H1 (cell line): ENCODE data around the gene SLK. TPM values are rescaled to one million over a fixed set of nuclear protein-coding genes. Genes with fewer than 3 reads are reported as not detected.

Experiments
- CTCF ChIA-PET: fragments of 300-600 bp; sonication (Branson Sonifier 250); formaldehyde crosslinking; loops from one replicate; lab custom pipeline; 2021; ENCODE audit not compliant: partially characterized antibody; lab: Charles Lee
- POLR2A ChIA-PET: fragments of 300-600 bp; sonication (Branson Sonifier 250); formaldehyde crosslinking; loops from one replicate; lab custom pipeline; 2021; ENCODE audit warnings: inconsistent platforms; ENCODE audit not compliant: partially characterized antibody; lab: Charles Lee
- DNase-seq, 2 experiments: peaks; one replicate each; pipeline versions ENCODE4 v3.0.0 to v3.0.0-alpha.2; 2010 to 2022; ENCODE audit warnings: low spot score in 2 of 2, low read depth in 1 of 2, mixed read lengths in 1 of 2
- FAIRE-seq: peaks from 2 replicates; lab custom pipeline; 2011; peaks lifted over from hg19 to GRCh38; lab: Jason Lieb, UNC
- H2AFZ ChIP-seq: 2 replicates; pipeline ENCODE4 v1.8.1; 2012; ENCODE audit warnings: low read length, inconsistent platforms
- H2AK5ac ChIP-seq: 2 replicates; pipeline ENCODE4 v1.6.1; 2013; ENCODE audit warnings: low read depth, low read length
- H2BK120ac ChIP-seq: replicated peaks from 2 replicates; pipeline ENCODE3; 2013; ENCODE audit warnings: low read depth, low read length, inconsistent platforms
- H2BK12ac ChIP-seq: 2 replicates; pipeline ENCODE4 v1.6.1; 2013; ENCODE audit warnings: low read depth, low read length
- H2BK15ac ChIP-seq: 2 replicates; pipeline ENCODE4 v1.6.1; 2013; ENCODE audit warnings: low read length
- H2BK20ac ChIP-seq: 2 replicates; pipeline ENCODE4 v1.6.1; 2013; ENCODE audit warnings: low read length
- H2BK5ac ChIP-seq: 2 replicates; pipeline ENCODE4 v1.6.1; 2013; ENCODE audit warnings: low read depth, low read length
- H3K14ac ChIP-seq: 2 replicates; pipeline ENCODE4 v1.6.1; 2013; ENCODE audit warnings: inconsistent platforms; ENCODE audit not compliant: insufficient read length
- H3K18ac ChIP-seq: 2 replicates; pipeline ENCODE4 v1.6.1; 2013; ENCODE audit warnings: low read length; ENCODE audit errors: extremely low read depth
- H3K23ac ChIP-seq: 2 replicates; pipeline ENCODE4 v1.6.1; 2013; ENCODE audit warnings: inconsistent platforms; ENCODE audit not compliant: insufficient read length
- H3K23me2 ChIP-seq: 2 replicates; pipeline ENCODE4 v1.6.1; 2013; ENCODE audit warnings: low read depth, low read length
- H3K27ac ChIP-seq: 2 replicates; pipeline ENCODE4 v1.6.1; 2011; ENCODE audit warnings: low read depth, low read length, inconsistent platforms
- H3K27me3 ChIP-seq, 4 experiments: replicated peaks in 1 of 4; 1 replicate in 1 of 4; 2 replicates in 3 of 4; pipeline versions ENCODE4 v1.6.1 to v1.8.1; 2011 to 2013; ENCODE audit warnings: low read length in 3 of 4, mild to moderate bottlenecking in 3 of 4, inconsistent platforms in 2 of 4, mixed read lengths in 2 of 4, moderate library complexity in 1 of 4; ENCODE audit not compliant: control insufficient read depth in 3 of 4, insufficient read depth in 3 of 4; ENCODE audit errors: extremely low read depth in 1 of 4
- H3K36me3 ChIP-seq, 4 experiments: 2 replicates each; pipeline versions ENCODE4 v1.6.1 to v1.8.1; 2011 to 2013; ENCODE audit warnings: mild to moderate bottlenecking in 4 of 4, low read length in 3 of 4, moderate library complexity in 2 of 4, control low read depth in 1 of 4, inconsistent platforms in 1 of 4; ENCODE audit not compliant: insufficient read depth in 4 of 4, control insufficient read depth in 2 of 4
- H3K4ac ChIP-seq: replicated peaks from 2 replicates; pipeline ENCODE3; 2013; ENCODE audit warnings: low read length, low read depth, mixed read lengths, inconsistent platforms; ENCODE audit not compliant: insufficient read length
- H3K4me1 ChIP-seq, 4 experiments: replicated peaks in 1 of 4; 1 replicate in 1 of 4; 2 replicates in 3 of 4; pipeline versions ENCODE4 v1.6.1 to v1.8.1; 2011 to 2013; ENCODE audit warnings: low read length in 3 of 4, inconsistent platforms in 2 of 4, mixed read lengths in 1 of 4; ENCODE audit not compliant: insufficient read depth in 4 of 4, control insufficient read depth in 3 of 4
- H3K4me2 ChIP-seq, 2 experiments: 2 replicates each; pipeline versions ENCODE4 v1.6.1 to v1.8.1; 2011 to 2013; ENCODE audit warnings: low read depth in 2 of 2, low read length in 2 of 2, control low read depth in 1 of 2, inconsistent platforms in 1 of 2, mild to moderate bottlenecking in 1 of 2; ENCODE audit not compliant: insufficient read depth in 1 of 2
- H3K4me3 ChIP-seq, 4 experiments: fragments of 200-600, 300-600 bp in 1 of 4; sonication (generic), shearing (Covaris generic), sonication (Bioruptor Twin) in 1 of 4; 2 replicates each; pipeline versions ENCODE4 v1.5.1 to v1.8.1; 2011 to 2016; ENCODE audit warnings: low read length in 4 of 4, low read depth in 3 of 4, control low read depth in 2 of 4, inconsistent platforms in 2 of 4, mild to moderate bottlenecking in 2 of 4, mixed read lengths in 1 of 4, moderate library complexity in 1 of 4; ENCODE audit not compliant: insufficient read depth in 2 of 4; ENCODE audit errors: extremely low read depth in 1 of 4
- H3K56ac ChIP-seq: replicated peaks from 2 replicates; pipeline ENCODE3; 2013; ENCODE audit warnings: low read depth, mild to moderate bottlenecking, mixed read lengths, low read length, inconsistent platforms; ENCODE audit not compliant: insufficient read length
- H3K79me1 ChIP-seq: 2 replicates; pipeline ENCODE4 v1.6.1; 2013; ENCODE audit warnings: low read depth, low read length, control low read depth
- H3K79me2 ChIP-seq, 2 experiments: 2 replicates each; pipeline versions ENCODE4 v1.6.1 to v1.8.1; 2012 to 2013; ENCODE audit warnings: low read length in 2 of 2, mild to moderate bottlenecking in 2 of 2, inconsistent platforms in 1 of 2; ENCODE audit not compliant: insufficient read depth in 2 of 2, control insufficient read depth in 1 of 2
- H3K9ac ChIP-seq, 4 experiments: replicated peaks in 1 of 4; 1 replicate in 1 of 4; 2 replicates in 3 of 4; pipeline versions ENCODE4 v1.6.1 to v1.8.1; 2011 to 2013; ENCODE audit warnings: low read depth in 3 of 4, low read length in 3 of 4, control low read depth in 2 of 4, mild to moderate bottlenecking in 2 of 4, moderate library complexity in 2 of 4, inconsistent platforms in 1 of 4; ENCODE audit errors: extremely low read depth in 1 of 4
- H3K9me3 ChIP-seq, 2 experiments: 2 replicates each; pipeline versions ENCODE4 v1.6.1 to v1.8.1; 2012 to 2013; ENCODE audit warnings: mild to moderate bottlenecking in 2 of 2, moderate library complexity in 2 of 2, control low read depth in 1 of 2, inconsistent platforms in 1 of 2, low read depth in 1 of 2, low read length in 1 of 2, mixed read lengths in 1 of 2; ENCODE audit not compliant: insufficient read depth in 2 of 2
- H4K20me1 ChIP-seq, 2 experiments: replicated peaks in 1 of 2; 2 replicates each; pipeline versions ENCODE3 to v1.8.1; 2011 to 2013; ENCODE audit warnings: inconsistent platforms in 2 of 2, low read length in 2 of 2, mild to moderate bottlenecking in 1 of 2; ENCODE audit not compliant: insufficient read depth in 2 of 2, control insufficient read depth in 1 of 2
- H4K5ac ChIP-seq: 2 replicates; pipeline ENCODE4 v1.6.1; 2013; ENCODE audit warnings: low read length, low read depth, mixed read lengths, inconsistent platforms; ENCODE audit not compliant: insufficient read length
- H4K8ac ChIP-seq: 2 replicates; pipeline ENCODE4 v1.8.0; 2013; ENCODE audit warnings: mild to moderate bottlenecking, moderate library complexity, low read length, inconsistent platforms; ENCODE audit not compliant: insufficient read depth; ENCODE audit errors: extremely low read depth
- H4K91ac ChIP-seq: replicated peaks from 2 replicates; pipeline ENCODE3; 2013; ENCODE audit warnings: low read length, mixed read lengths, inconsistent platforms; ENCODE audit not compliant: insufficient read length
- ASH2L ChIP-seq: fragments of 200-600, 300-600 bp; sonication (generic); IDR thresholded peaks from one replicate; pipeline ENCODE4 v1.7.1; 2017; ENCODE audit warnings: low read length
- ATF3 ChIP-seq: IDR thresholded peaks from 2 replicates; pipeline ENCODE4 v1.6.1; 2011; ENCODE audit warnings: low read depth, mild to moderate bottlenecking, low read length; ENCODE audit not compliant: insufficient read depth
- BRCA1 ChIP-seq: IDR thresholded peaks from 2 replicates; pipeline ENCODE4 v1.6.1; 2012; ENCODE audit warnings: low read depth, low read length, improper control_type of control experiment
- CBX5 ChIP-seq: fragments of 300-800, 300-1000 bp; sonication (generic); IDR thresholded peaks from 2 replicates; pipeline ENCODE4 v1.7.1; 2016; ENCODE audit warnings: antibody characterized with exemption, low read length, low read depth
- CEBPB ChIP-seq: IDR thresholded peaks from 2 replicates; pipeline ENCODE4 v1.6.1; 2012; ENCODE audit warnings: low read depth, low read length
- EZH2 ChIP-seq: fragments of 200-600 bp; sonication (generic); IDR thresholded peaks from 2 replicates; pipeline ENCODE4 v1.7.1; 2012; ENCODE audit warnings: low read depth, mild to moderate bottlenecking, moderate library complexity, low read length, inconsistent platforms; ENCODE audit not compliant: severe bottlenecking
- GTF2F1 ChIP-seq: IDR thresholded peaks from 2 replicates; pipeline ENCODE4 v1.6.1; 2012; ENCODE audit warnings: low read depth, low read length, improper control_type of control experiment, borderline replicate concordance
- JUN ChIP-seq: IDR thresholded peaks from 2 replicates; pipeline ENCODE4 v1.6.1; 2011; ENCODE audit warnings: low read depth, mild to moderate bottlenecking, improper control_type of control experiment, low read length
- KDM4A ChIP-seq: IDR thresholded peaks from one replicate; pipeline ENCODE4 v1.7.1; 2012; ENCODE audit warnings: low read depth, mild to moderate bottlenecking, moderate library complexity, low read length, inconsistent platforms; ENCODE audit not compliant: severe bottlenecking
- NANOG ChIP-seq: IDR thresholded peaks from 2 replicates; pipeline ENCODE4 v1.6.1; 2011; ENCODE audit warnings: low read length, low read depth, mild to moderate bottlenecking, inconsistent platforms; ENCODE audit not compliant: insufficient read depth, poor library complexity, severe bottlenecking
- PHF8 ChIP-seq: fragments of 200-600 bp; sonication (generic); conservative IDR thresholded peaks from 2 replicates; pipeline ENCODE4 v1.7.1; 2012; ENCODE audit warnings: low read depth, mild to moderate bottlenecking, inconsistent platforms, low read length, moderate library complexity
- POU5F1 ChIP-seq: IDR thresholded peaks from 2 replicates; pipeline ENCODE4 v1.6.1; 2011; ENCODE audit warnings: low read depth, mild to moderate bottlenecking, low read length, moderate library complexity
- SP1 ChIP-seq: IDR thresholded peaks from 2 replicates; pipeline ENCODE4 v1.6.1; 2011; ENCODE audit warnings: low read depth, low read length
- WGBS, 2 experiments: shearing (Covaris generic) in 1 of 2; methylation state at CpG; one replicate each; pipeline versions ENCODE4 v1.1.6 to v1.1.7; 2013 to 2015; ENCODE audit warnings: low lambda C conversion rate in 2 of 2, mixed read lengths in 2 of 2, inconsistent platforms in 1 of 2, low coverage in 1 of 2, missing lambda C conversion rate in 1 of 2; ENCODE audit not compliant: insufficient replicate concordance in 2 of 2, insufficient coverage in 1 of 2, insufficient read length in 1 of 2; ENCODE audit errors: extremely low coverage in 1 of 2, missing lambda C conversion rate in 1 of 2; 5-methylcytosine and 5-hydroxymethylcytosine counted together
- polyA plus RNA-seq, 7 experiments: library from polyadenylated mRNA; depleted of rRNA in 3 of 7; stranded (reverse) in 5 of 7; unstranded in 2 of 7; fragments of >200 nt in 5 of 7; fragments of 200-250 nt in 2 of 7; gene quantifications; 1 replicate in 5 of 7; 2 replicates in 1 of 7; 4 replicates in 1 of 7; pipeline versions ENCODE4 v1.2.1 to v1.2.3, GENCODE V29; 2011 to 2013; ENCODE audit warnings: missing spikeins in 2 of 7, mixed read lengths in 2 of 7
- total RNA-seq: library from RNA; stranded (reverse); fragmentation: NEBNext Ultra II Directional; extraction: Animal tissue kit (Norgen Biotek cat#: 25700); gene quantifications from 2 replicates; pipeline ENCODE4 v1.2.1, GENCODE V29; 2021

SLK gene
- total and polyA plus RNA-seq, 2 of the 8 experiments (the other 6 are each of a cell fraction or from before 2014, with no cell fraction given), result 2.7 to 18.3 TPM

- H3K4me2 ChIP-seq, result no peak overlapping the region
- no peak overlapping the region for H3K4me3 ChIP-seq
- no peaks in the 10 kb centered on the region for H3K9me3 ChIP-seq
- H3K4ac ChIP-seq, result no peak overlapping the region
- H3K14ac ChIP-seq, result no peak overlapping the region
- peaks cover 0 to 3% (median 0%) of the 10 kb centered on the region in 4 experiments; a peak in 1 of 7 replicates for H3K4me1 ChIP-seq
- no peak overlapping the region for H3K56ac ChIP-seq
- no peak overlapping the region for H4K8ac ChIP-seq
- H3K27me3 ChIP-seq, result no peaks in the 10 kb centered on the region
- no peak for FAIRE-seq
- no peaks in the 10 kb centered on the region for H3K79me2 ChIP-seq
- H2BK12ac ChIP-seq, result no peak overlapping the region
- H3K27ac ChIP-seq, result no peak overlapping the region
- no peaks in the 10 kb centered on the region for H3K79me1 ChIP-seq
- H2BK20ac ChIP-seq, result no peak overlapping the region
- H3K23ac ChIP-seq, result no peak overlapping the region
- H3K9ac ChIP-seq, result no peak overlapping the region
- H3K18ac ChIP-seq, result no peak overlapping the region
- peaks cover 3 to 23% (median 12%) of the 10 kb centered on the region in 4 experiments; a peak in 5 of 8 replicates for H3K36me3 ChIP-seq
- ChIA-PET CTCF (interaction anchor here (0.9 to 1.1 kb wide), 4 partner anchors 8 to 35 kb away, joined by 3 to 4 read pairs (median 3); no protein-coding TSS in a partner anchor), POLR2A (no interaction called here)
- WGBS, 2 experiments, result 79% methylated on average over 1 of the region's 1 CpG; no CpG with 5 or more reads in 1 of the 2 experiments
- H4K20me1 ChIP-seq, result no peaks in the 10 kb centered on the region
- no peak overlapping the region for H4K5ac ChIP-seq
- H2BK15ac ChIP-seq, result no peak overlapping the region
- H4K91ac ChIP-seq, result no peak overlapping the region
- H2AK5ac ChIP-seq, result no peak overlapping the region
- no peaks in the 10 kb centered on the region; the same call in 1 of the 2 replicates for H3K23me2 ChIP-seq
- H2BK5ac ChIP-seq, result no peak overlapping the region
- DNase-seq, result no peak
- no peak overlapping the region for H2BK120ac ChIP-seq
- no peak overlapping the region for H2AFZ ChIP-seq
- TF ChIP-seq SP1 (no peak), CBX5 (no peak), JUN (no peak), CEBPB (no peak), ATF3 (no peak), PHF8 (no peak), BRCA1 (no peak), NANOG (no peak), GTF2F1 (no peak), ASH2L (no peak), POU5F1 (no peak), EZH2 (no peak), KDM4A (no peak)
These were observed 54.3 kb downstream of the SLK start for GRCh38 chr10:104021246-104021645.
